ENCODE data around the gene PDGFD. TPM values are rescaled to one million over a fixed set of nuclear protein-coding genes. Genes with fewer than 3 reads are reported as not detected.

The PDGFD gene
- total RNA-seq, 1 donor from 2014 or later: 3.4 TPM

GRCh38 chr11:103877221-103877620 lies 286.7 kb downstream of the PDGFD start:
- H3K27me3 ChIP-seq (ENCODE audit: control insufficient read depth, insufficient read depth, low read length): no peaks in the 10 kb centered on the region
- DNase-seq (ENCODE audit: low read depth): no peak
- TF ChIP-seq, protein P1, sequence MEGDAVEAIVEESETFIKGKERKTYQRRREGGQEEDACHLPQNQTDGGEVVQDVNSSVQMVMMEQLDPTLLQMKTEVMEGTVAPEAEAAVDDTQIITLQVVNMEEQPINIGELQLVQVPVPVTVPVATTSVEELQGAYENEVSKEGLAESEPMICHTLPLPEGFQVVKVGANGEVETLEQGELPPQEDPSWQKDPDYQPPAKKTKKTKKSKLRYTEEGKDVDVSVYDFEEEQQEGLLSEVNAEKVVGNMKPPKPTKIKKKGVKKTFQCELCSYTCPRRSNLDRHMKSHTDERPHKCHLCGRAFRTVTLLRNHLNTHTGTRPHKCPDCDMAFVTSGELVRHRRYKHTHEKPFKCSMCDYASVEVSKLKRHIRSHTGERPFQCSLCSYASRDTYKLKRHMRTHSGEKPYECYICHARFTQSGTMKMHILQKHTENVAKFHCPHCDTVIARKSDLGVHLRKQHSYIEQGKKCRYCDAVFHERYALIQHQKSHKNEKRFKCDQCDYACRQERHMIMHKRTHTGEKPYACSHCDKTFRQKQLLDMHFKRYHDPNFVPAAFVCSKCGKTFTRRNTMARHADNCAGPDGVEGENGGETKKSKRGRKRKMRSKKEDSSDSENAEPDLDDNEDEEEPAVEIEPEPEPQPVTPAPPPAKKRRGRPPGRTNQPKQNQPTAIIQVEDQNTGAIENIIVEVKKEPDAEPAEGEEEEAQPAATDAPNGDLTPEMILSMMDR (IDR thresholded peaks at IDR 0.05; ENCODE audit: insufficient read depth, low read length, poor library complexity, severe bottlenecking): no peak

DNA sequence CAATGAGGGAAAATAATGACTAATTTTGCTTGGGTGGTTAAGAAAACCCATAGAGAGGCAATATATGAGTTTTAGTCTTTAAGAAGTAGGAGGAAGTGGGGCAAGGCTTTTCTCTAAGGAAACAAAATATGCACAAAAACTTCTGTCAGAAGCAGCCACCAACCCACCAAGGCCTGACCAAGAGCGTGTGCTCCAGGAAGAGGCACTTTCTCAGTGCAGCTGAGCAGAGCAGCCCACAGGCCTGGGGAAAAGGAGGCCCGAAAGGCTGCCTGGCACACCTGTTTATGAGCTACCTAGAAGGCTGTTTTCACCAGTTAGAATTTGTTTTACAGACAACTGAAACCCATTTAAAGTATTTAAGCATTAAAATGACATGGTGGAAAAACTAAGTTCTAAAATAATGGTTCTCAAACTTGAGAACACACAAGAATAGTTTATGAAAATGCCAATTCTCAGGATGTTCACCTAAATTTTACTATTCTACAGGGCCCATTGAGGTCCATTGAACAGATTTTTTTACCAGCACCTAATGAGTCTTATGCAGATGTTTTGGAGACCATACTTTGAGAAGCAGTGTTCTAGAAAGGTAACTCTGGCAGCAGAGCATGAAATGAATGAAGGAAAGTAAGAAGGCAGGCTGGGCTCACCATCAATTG lies 288.0 kb downstream of the PDGFD start:
- Histone ChIP-seq H3K27me3 (ENCODE audit: control insufficient read depth, insufficient read depth, low read length) (no peaks in the 10 kb centered on the region), H3K36me3 (ENCODE audit: control insufficient read depth, insufficient read depth, low read length) (no peaks in the 10 kb centered on the region), H3K4me3 (ENCODE audit: low read depth, low read length) (no peak overlapping the region)
- TF ChIP-seq, protein P1 (IDR thresholded peaks at IDR 0.05; ENCODE audit: insufficient read depth, low read length, poor library complexity, severe bottlenecking): no peak
- DNase-seq (ENCODE audit: low read depth): no peak

More at GRCh38 chr11:103877221-103877620, 286.7 kb downstream of the PDGFD start:
- no peak overlapping the region for H3K4me3 ChIP-seq (ENCODE audit: low read depth, low read length)
- H3K36me3 ChIP-seq (ENCODE audit: control insufficient read depth, insufficient read depth, low read length): no peaks in the 10 kb centered on the region

DNA sequence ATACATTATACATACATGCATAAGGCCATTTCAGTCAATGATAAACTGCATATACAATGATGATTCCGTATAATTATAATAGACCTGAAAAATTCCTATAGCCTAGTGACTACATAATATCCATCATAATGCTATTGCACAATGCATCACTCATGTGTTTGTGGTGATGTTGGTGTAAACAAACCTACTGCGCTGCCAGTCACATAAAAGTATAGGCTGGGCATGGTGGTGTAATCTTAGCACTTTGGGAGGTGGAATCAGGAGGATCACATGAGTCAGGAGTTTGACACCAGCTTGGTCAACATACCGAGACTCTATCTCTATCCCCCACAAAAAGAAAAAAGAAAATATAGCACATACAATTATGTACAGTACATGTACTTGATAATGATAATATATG lies 291.2 kb downstream of the PDGFD start:
- Histone ChIP-seq H3K27me3 (ENCODE audit: control insufficient read depth, insufficient read depth, low read length) (no peaks in the 10 kb centered on the region), H3K4me3 (ENCODE audit: low read depth, low read length) (no peak overlapping the region), H3K36me3 (ENCODE audit: control insufficient read depth, insufficient read depth, low read length) (no peaks in the 10 kb centered on the region)
- DNase-seq (ENCODE audit: low read depth): no peak
- TF ChIP-seq, protein P1 (IDR thresholded peaks at IDR 0.05; ENCODE audit: insufficient read depth, low read length, poor library complexity, severe bottlenecking): no peak

DNA sequence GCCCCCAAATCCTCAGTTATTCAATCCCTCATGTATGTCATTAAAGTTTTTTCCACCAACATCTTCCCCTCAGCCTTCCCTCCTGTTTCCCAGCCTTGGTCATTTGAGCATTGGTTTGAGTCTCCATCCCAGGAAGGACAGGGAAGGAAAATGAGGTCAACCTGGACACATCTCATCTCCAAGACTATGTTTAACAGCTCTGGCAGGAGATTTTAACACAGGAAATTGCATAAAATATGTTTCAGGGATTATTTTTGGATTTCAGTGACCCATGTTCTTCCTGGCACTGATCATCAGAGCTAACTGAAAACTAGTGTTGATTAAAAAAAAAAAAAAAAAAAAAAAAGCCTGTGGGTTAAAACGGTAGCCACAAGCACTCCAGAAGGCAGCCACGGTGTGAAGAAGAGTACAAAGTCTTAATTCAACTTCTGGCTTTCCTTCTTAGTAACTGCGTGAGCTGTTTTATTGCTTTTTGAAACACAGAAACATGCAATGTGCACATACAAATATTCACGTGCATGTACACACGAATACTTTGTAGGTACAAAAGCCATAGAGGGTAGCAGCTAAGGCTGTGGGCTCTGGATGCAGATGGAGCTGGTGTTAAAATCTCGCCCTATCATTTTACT lies 291.9 kb downstream of the PDGFD start:
- no peak overlapping the region for H3K4me3 ChIP-seq (ENCODE audit: low read depth, low read length)
- H3K36me3 ChIP-seq (ENCODE audit: control insufficient read depth, insufficient read depth, low read length): no peaks in the 10 kb centered on the region
- DNase-seq (ENCODE audit: low read depth): no peak
- H3K27me3 ChIP-seq (ENCODE audit: control insufficient read depth, insufficient read depth, low read length): no peaks in the 10 kb centered on the region
- TF ChIP-seq, protein P1 (IDR thresholded peaks at IDR 0.05; ENCODE audit: insufficient read depth, low read length, poor library complexity, severe bottlenecking): no peak

- Histone ChIP-seq H3K36me3 (ENCODE audit: control insufficient read depth, insufficient read depth, low read length) (no peaks in the 10 kb centered on the region), H3K27me3 (ENCODE audit: control insufficient read depth, insufficient read depth, low read length) (no peaks in the 10 kb centered on the region), H3K4me3 (ENCODE audit: low read depth, low read length) (no peak overlapping the region)
- DNase-seq (ENCODE audit: low read depth): no peak
- TF ChIP-seq, protein P1 (IDR thresholded peaks at IDR 0.05; ENCODE audit: insufficient read depth, low read length, poor library complexity, severe bottlenecking): no peak
Measured at GRCh38 chr11:103870821-103871309, 293.1 kb downstream of the PDGFD start.

All from kidney epithelial cell (primary cell).